H9 (cell line): ENCODE data around the gene WDR72. TPM values are rescaled to one million over a fixed set of nuclear protein-coding genes. Genes with fewer than 3 reads are reported as not detected.

ENCODE experiments used
- DNase-seq: peaks from one replicate; pipeline ENCODE4 v3.0.0-alpha.2; 2017
- H2AFZ ChIP-seq: one replicate; pipeline ENCODE4 v1.6.1; 2013; ENCODE audit warnings: mild to moderate bottlenecking, low read length, control low read depth, moderate library complexity
- H2AK5ac ChIP-seq: 2 replicates; pipeline ENCODE4 v1.6.1; 2013; ENCODE audit warnings: low read length, control low read depth, mixed read lengths; ENCODE audit not compliant: insufficient read length
- H2BK120ac ChIP-seq: one replicate; pipeline ENCODE4 v1.6.1; 2013; ENCODE audit warnings: low read depth, mild to moderate bottlenecking, low read length, control low read depth, inconsistent platforms; ENCODE audit not compliant: poor library complexity, severe bottlenecking
- H2BK12ac ChIP-seq: 2 replicates; pipeline ENCODE4 v1.6.1; 2013; ENCODE audit warnings: low read length, control low read depth, mixed read lengths, low read depth; ENCODE audit not compliant: insufficient read length
- H2BK15ac ChIP-seq: 2 replicates; pipeline ENCODE4 v1.6.1; 2013; ENCODE audit warnings: low read depth, low read length, control low read depth
- H2BK20ac ChIP-seq: one replicate; pipeline ENCODE4 v1.6.1; 2013; ENCODE audit warnings: low read depth, mild to moderate bottlenecking, low read length, control low read depth, inconsistent platforms; ENCODE audit not compliant: poor library complexity, severe bottlenecking
- H2BK5ac ChIP-seq: 2 replicates; pipeline ENCODE4 v1.6.1; 2013; ENCODE audit warnings: low read length, control low read depth, mixed read lengths; ENCODE audit not compliant: insufficient read length
- H3K14ac ChIP-seq: 2 replicates; pipeline ENCODE4 v1.6.1; 2013; ENCODE audit warnings: low read length, control low read depth; ENCODE audit not compliant: insufficient read depth
- H3K18ac ChIP-seq: 2 replicates; pipeline ENCODE4 v1.6.1; 2013; ENCODE audit warnings: low read depth, mild to moderate bottlenecking, mixed read lengths, low read length, control low read depth; ENCODE audit not compliant: insufficient read length
- H3K23ac ChIP-seq: 2 replicates; pipeline ENCODE4 v1.6.1; 2013; ENCODE audit warnings: low read length, control low read depth, mixed read lengths, low read depth; ENCODE audit not compliant: insufficient read length
- H3K23me2 ChIP-seq: 2 replicates; pipeline ENCODE4 v1.6.1; 2013; ENCODE audit warnings: low read depth, mild to moderate bottlenecking, mixed read lengths, low read length, control low read depth; ENCODE audit not compliant: insufficient read length, poor library complexity, severe bottlenecking
- H3K27ac ChIP-seq: 2 replicates; pipeline ENCODE4 v1.5.1; 2013; ENCODE audit warnings: low read length, control low read depth, mixed read lengths, low read depth; ENCODE audit not compliant: insufficient read length
- H3K27me3 ChIP-seq: 2 replicates; pipeline ENCODE4 v1.6.1; 2013; ENCODE audit warnings: low read length, control low read depth, inconsistent platforms; ENCODE audit not compliant: insufficient read depth
- H3K4ac ChIP-seq: 2 replicates; pipeline ENCODE4 v1.6.1; 2013; ENCODE audit warnings: low read depth, mild to moderate bottlenecking, control low read depth, inconsistent platforms, low read length, moderate library complexity
- H3K4me1 ChIP-seq: 2 replicates; pipeline ENCODE4 v1.6.1; 2013; ENCODE audit warnings: low read length, control low read depth, inconsistent platforms; ENCODE audit not compliant: insufficient read depth
- H3K4me2 ChIP-seq: 2 replicates; pipeline ENCODE4 v1.6.1; 2013; ENCODE audit warnings: low read length, control low read depth, mixed read lengths; ENCODE audit not compliant: insufficient read length, insufficient read depth
- H3K56ac ChIP-seq: 2 replicates; pipeline ENCODE4 v1.6.1; 2013; ENCODE audit warnings: low read depth, mild to moderate bottlenecking, mixed read lengths, low read length, control low read depth; ENCODE audit not compliant: insufficient read length
- H3K79me1 ChIP-seq: 2 replicates; pipeline ENCODE4 v1.6.1; 2013; ENCODE audit warnings: low read depth, mild to moderate bottlenecking, moderate library complexity, low read length, control low read depth, inconsistent platforms; ENCODE audit not compliant: insufficient read depth, poor library complexity, severe bottlenecking
- H3K79me2 ChIP-seq: 2 replicates; pipeline ENCODE4 v1.6.1; 2013; ENCODE audit warnings: low read length, control low read depth, inconsistent platforms; ENCODE audit not compliant: insufficient read depth
- H3K9ac ChIP-seq: 2 replicates; pipeline ENCODE4 v1.6.1; 2013; ENCODE audit warnings: low read length, control low read depth, mixed read lengths; ENCODE audit not compliant: insufficient read length; ENCODE audit errors: extremely low read depth
- H3K9me3 ChIP-seq: one replicate; pipeline ENCODE4 v1.6.1; 2013; ENCODE audit warnings: low read depth, low read length, inconsistent platforms; ENCODE audit not compliant: control insufficient read depth
- H3T11ph ChIP-seq: one replicate; pipeline ENCODE4 v1.6.1; 2013; ENCODE audit warnings: mild to moderate bottlenecking, low read length, control low read depth, inconsistent platforms
- H4K20me1 ChIP-seq: one replicate; pipeline ENCODE4 v1.6.1; 2013; ENCODE audit not compliant: control insufficient read depth, insufficient read length, insufficient read depth
- H4K5ac ChIP-seq: 2 replicates; pipeline ENCODE4 v1.6.1; 2013; ENCODE audit warnings: low read depth, mild to moderate bottlenecking, mixed read lengths, low read length, control low read depth; ENCODE audit not compliant: insufficient read length
- H4K8ac ChIP-seq: replicated peaks from 2 replicates; pipeline ENCODE4 v1.6.1; 2013; ENCODE audit warnings: low read length, control low read depth, mixed read lengths, low read depth; ENCODE audit not compliant: insufficient read length
- H4K91ac ChIP-seq: 2 replicates; pipeline ENCODE4 v1.6.1; 2013; ENCODE audit warnings: low read depth, mild to moderate bottlenecking, moderate library complexity, mixed read lengths, low read length, control low read depth; ENCODE audit not compliant: insufficient read length
- H3K27ac Mint-ChIP-seq, 3 experiments: 2 replicates in 2 of 3; 3 replicates in 1 of 3; pipeline ENCODE4 v1.8.0; 2020 to 2021; ENCODE audit warnings: mixed read lengths in 3 of 3, mild to moderate bottlenecking in 1 of 3, moderate library complexity in 1 of 3
- H3K27me3 Mint-ChIP-seq: 2 replicates; pipeline ENCODE4 v1.8.0; 2021; ENCODE audit warnings: low read depth, mild to moderate bottlenecking, moderate library complexity, mixed read lengths
- H3K36me3 Mint-ChIP-seq, 3 experiments: 2 replicates in 2 of 3; 3 replicates in 1 of 3; pipeline ENCODE4 v1.8.0; 2020 to 2021; ENCODE audit warnings: low read depth in 3 of 3, mixed read lengths in 3 of 3; ENCODE audit not compliant: insufficient read depth in 1 of 3
- H3K4me1 Mint-ChIP-seq, 2 experiments: 2 replicates each; pipeline ENCODE4 v1.8.0; 2020; ENCODE audit warnings: mixed read lengths in 2 of 2
- H3K4me3 Mint-ChIP-seq, 2 experiments: 2 replicates in 1 of 2; 3 replicates in 1 of 2; pipeline ENCODE4 v1.8.0; 2020 to 2021; ENCODE audit warnings: mild to moderate bottlenecking in 2 of 2, mixed read lengths in 2 of 2, moderate library complexity in 1 of 2
- H3K9me3 Mint-ChIP-seq, 2 experiments: 2 replicates in 1 of 2; 3 replicates in 1 of 2; pipeline ENCODE4 v1.8.0; 2020; ENCODE audit warnings: mild to moderate bottlenecking in 2 of 2, mixed read lengths in 2 of 2, moderate library complexity in 1 of 2
- WGBS: extraction: QIAGEN DNeasy Blood & Tissue Kit; methylation state at CpG from one replicate; pipeline ENCODE4 v1.1.7; 2013; ENCODE audit warnings: missing lambda C conversion rate, low lambda C conversion rate, mixed read lengths; ENCODE audit not compliant: insufficient read length; ENCODE audit errors: extremely low coverage; 5-methylcytosine and 5-hydroxymethylcytosine counted together
- total RNA-seq: library from RNA; stranded (reverse); gene quantifications from 2 replicates; pipeline ENCODE4 v1.2.1, GENCODE V29; 2021
- TF ChIP-seq, protein P1 (sequence below): fragments of 200-600 bp; sonication (generic); conservative IDR thresholded peaks from 3 replicates; pipeline ENCODE4 v1.8.0; 2021; ENCODE audit warnings: antibody characterized with exemption, mild to moderate bottlenecking

The WDR72 gene
- total RNA-seq, 1 experiment from 2014 or later = 2.9 TPM

DNA sequence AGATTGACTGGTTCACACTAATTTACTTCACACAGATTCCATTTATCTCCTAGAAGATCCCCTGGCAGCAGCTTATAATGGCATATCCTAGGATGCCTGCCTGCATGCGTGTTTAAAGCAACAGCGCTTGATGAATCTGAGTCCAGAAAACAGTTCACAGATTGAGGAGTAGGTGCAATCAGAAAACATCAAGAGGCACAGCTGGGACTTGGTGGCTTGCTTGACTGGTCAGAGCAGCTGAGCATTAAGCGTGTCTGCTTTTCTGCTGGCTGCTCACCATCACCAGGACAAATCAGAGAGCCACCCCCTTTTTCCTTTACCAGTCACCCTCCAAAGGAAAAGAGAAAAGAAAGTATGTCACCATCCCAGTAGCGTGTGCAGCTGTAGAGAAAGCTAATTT lies 223.6 kb downstream of the WDR72 start:
- no peaks in the 10 kb centered on the region for H3K79me2 ChIP-seq
- no peak overlapping the region for H3K9ac ChIP-seq
- H3K14ac ChIP-seq = no peak overlapping the region
- H3K4me1 Mint-ChIP-seq = peaks cover 5 to 7% of the 10 kb centered on the region in 2 experiments
- H3K27ac ChIP-seq = no peak overlapping the region
- no peak overlapping the region for H3K18ac ChIP-seq
- no peaks in the 10 kb centered on the region for H3K27me3 Mint-ChIP-seq
- no peaks in the 10 kb centered on the region for H3K4me1 ChIP-seq
- TF ChIP-seq, protein P1, sequence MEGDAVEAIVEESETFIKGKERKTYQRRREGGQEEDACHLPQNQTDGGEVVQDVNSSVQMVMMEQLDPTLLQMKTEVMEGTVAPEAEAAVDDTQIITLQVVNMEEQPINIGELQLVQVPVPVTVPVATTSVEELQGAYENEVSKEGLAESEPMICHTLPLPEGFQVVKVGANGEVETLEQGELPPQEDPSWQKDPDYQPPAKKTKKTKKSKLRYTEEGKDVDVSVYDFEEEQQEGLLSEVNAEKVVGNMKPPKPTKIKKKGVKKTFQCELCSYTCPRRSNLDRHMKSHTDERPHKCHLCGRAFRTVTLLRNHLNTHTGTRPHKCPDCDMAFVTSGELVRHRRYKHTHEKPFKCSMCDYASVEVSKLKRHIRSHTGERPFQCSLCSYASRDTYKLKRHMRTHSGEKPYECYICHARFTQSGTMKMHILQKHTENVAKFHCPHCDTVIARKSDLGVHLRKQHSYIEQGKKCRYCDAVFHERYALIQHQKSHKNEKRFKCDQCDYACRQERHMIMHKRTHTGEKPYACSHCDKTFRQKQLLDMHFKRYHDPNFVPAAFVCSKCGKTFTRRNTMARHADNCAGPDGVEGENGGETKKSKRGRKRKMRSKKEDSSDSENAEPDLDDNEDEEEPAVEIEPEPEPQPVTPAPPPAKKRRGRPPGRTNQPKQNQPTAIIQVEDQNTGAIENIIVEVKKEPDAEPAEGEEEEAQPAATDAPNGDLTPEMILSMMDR = no peak
- H3K79me1 ChIP-seq = no peaks in the 10 kb centered on the region
- H3K9me3 ChIP-seq = no peaks in the 10 kb centered on the region
- no peak overlapping the region for H3K27ac Mint-ChIP-seq
- H4K20me1 ChIP-seq = no peaks in the 10 kb centered on the region
- no peak overlapping the region for H2BK12ac ChIP-seq
- no peak for DNase-seq
- no peak overlapping the region for H2BK20ac ChIP-seq
- H2BK5ac ChIP-seq = no peak overlapping the region
- peaks cover 3 to 4% of the 10 kb centered on the region in 2 experiments; a peak in 2 of 5 replicates for H3K9me3 Mint-ChIP-seq
- H2BK15ac ChIP-seq = no peak overlapping the region
- WGBS = no CpG with 5 or more reads among the region's 4 CpGs
- H3K4me3 Mint-ChIP-seq = no peak overlapping the region
- no peak overlapping the region for H2AFZ ChIP-seq
- no peak overlapping the region for H2AK5ac ChIP-seq
- no peak overlapping the region for H3K4me2 ChIP-seq
- no peak overlapping the region for H3K4ac ChIP-seq
- no peak overlapping the region for H3K23ac ChIP-seq
- H3K23me2 ChIP-seq = no peaks in the 10 kb centered on the region
- no peak overlapping the region for H2BK120ac ChIP-seq
- peaks cover 0 to 5% (median 0%) of the 10 kb centered on the region in 3 experiments; a peak in 2 of 7 replicates for H3K36me3 Mint-ChIP-seq
- H3K56ac ChIP-seq = no peak overlapping the region
- H4K5ac ChIP-seq = no peak overlapping the region
- no peak overlapping the region for H3T11ph ChIP-seq
- H4K8ac ChIP-seq = no peak overlapping the region
- no peaks in the 10 kb centered on the region for H3K27me3 ChIP-seq
- no peak overlapping the region for H4K91ac ChIP-seq
